Aorta (tissue), 5 donors: ENCODE measurements around the gene ACSM6. TPM values are rescaled to one million over a fixed set of nuclear protein-coding genes. Genes with fewer than 3 reads are reported as not detected.

Experiments used
- ATAC-seq: fragments of 200-7000 bp; cut with Tn5 transposase; one replicate; pipeline ENCODE4 v1.9.1; 2022; ENCODE audit warnings: moderate library complexity; ENCODE audit not compliant: low FRiP score
- DNase-seq, 2 donors: peaks; one replicate each; pipeline ENCODE4 v3.0.0-alpha.2; 2020
- H3K27ac ChIP-seq, 2 donors: one replicate each; pipeline ENCODE4 v1.5.1; 2013; ENCODE audit warnings: low read length in 2 of 2, mild to moderate bottlenecking in 2 of 2, moderate library complexity in 2 of 2, control low read depth in 1 of 2, inconsistent platforms in 1 of 2, low read depth in 1 of 2
- H3K27me3 ChIP-seq, 2 donors: one replicate each; pipeline ENCODE4 v1.6.1; 2013; ENCODE audit warnings: control low read depth in 1 of 2, low read length in 1 of 2, mild to moderate bottlenecking in 1 of 2, moderate library complexity in 1 of 2; ENCODE audit not compliant: insufficient read depth in 2 of 2, control insufficient read depth in 1 of 2
- H3K36me3 ChIP-seq, 2 donors: one replicate each; pipeline ENCODE4 v1.6.1; 2013; ENCODE audit warnings: control low read depth in 1 of 2, low read length in 1 of 2, mild to moderate bottlenecking in 1 of 2; ENCODE audit not compliant: insufficient read depth in 2 of 2, control insufficient read depth in 1 of 2
- H3K4me1 ChIP-seq, 2 donors: one replicate each; pipeline ENCODE4 v1.6.1; 2013; ENCODE audit warnings: low read length in 2 of 2, control low read depth in 1 of 2, mild to moderate bottlenecking in 1 of 2, moderate library complexity in 1 of 2; ENCODE audit not compliant: insufficient read depth in 2 of 2, control insufficient read depth in 1 of 2
- H3K4me3 ChIP-seq, 2 donors: one replicate each; pipeline ENCODE4 v1.5.1; 2013; ENCODE audit warnings: low read length in 2 of 2, control low read depth in 1 of 2, mild to moderate bottlenecking in 1 of 2
- H3K9me3 ChIP-seq: one replicate; pipeline ENCODE4 v1.6.1; 2013; ENCODE audit warnings: mild to moderate bottlenecking, low read length; ENCODE audit not compliant: control insufficient read depth
- WGBS, 2 donors: extraction: QIAGEN DNeasy Blood & Tissue Kit; methylation state at CpG; one replicate each; pipeline ENCODE4 v1.1.7; 2013; 5-methylcytosine and 5-hydroxymethylcytosine counted together
- intact Hi-C, 2 donors: fragments of 100-400 bp; cut with DNase I; formaldehyde crosslinking; loops; one replicate each; pipeline versions ENCODE4 v1.14.2 to v1.15.0; 2022
- polyA plus RNA-seq, 2 donors: library from polyadenylated mRNA; stranded (reverse); fragments of 200-250 nt; gene quantifications; one replicate each; pipeline ENCODE4 v1.2.3, GENCODE V29; 2013
- total RNA-seq, 2 donors: library from RNA; stranded (reverse); fragmentation: NEBNext Ultra II Directional; extraction: Animal tissue kit (Norgen Biotek cat#: 25700); gene quantifications; one replicate each; pipeline ENCODE4 v1.2.1, GENCODE V29; 2021
- donor health status: healthy with polysubstance abuse.
- donor health status: Bipolar disorder and iron deficiency.
- donor health status: DM: no; HTN: no; CAD: no.
- donor health status: DM: no; HTN: no; CAD: no.
- donor health status: DM: yes; HTN: yes; CAD: no.

Gene ACSM6
- total and polyA plus RNA-seq, 4 donors, result 0.99 TPM; not detected in 3

GRCh38 chr10:95263864-95264226 is 69.8 kb downstream of the ACSM6 start:
- no peaks in the 10 kb centered on the region for H3K9me3 ChIP-seq
- WGBS, 2 donors, result 63 to 67% methylated on average over 7 of the region's 7 CpGs
- ATAC-seq, result no peak
- H3K36me3 ChIP-seq, result peaks cover 0 to 2% of the 10 kb centered on the region in 2 donors
- H3K4me1 ChIP-seq, result peaks cover 2% of the 10 kb centered on the region in 2 donors
- peak overlapping the region in 1 of 2 donors; percentile 37 for H3K27ac ChIP-seq
- no peak overlapping the region for H3K4me3 ChIP-seq
- intact Hi-C loops, result no loop called here
- H3K27me3 ChIP-seq, result no peaks in the 10 kb centered on the region
- no peak for DNase-seq

- H3K36me3 ChIP-seq, result no peaks in the 10 kb centered on the region
- peaks cover 2 to 4% of the 10 kb centered on the region in 2 donors for H3K4me1 ChIP-seq
- H3K27ac ChIP-seq, result peak overlapping the region in 1 of 2 donors; percentile 37
- DNase-seq (no peak), ATAC-seq (no peak)
- H3K9me3 ChIP-seq, result no peaks in the 10 kb centered on the region
- H3K4me3 ChIP-seq, result no peak overlapping the region
- intact Hi-C loops, result no loop called here
- no peaks in the 10 kb centered on the region for H3K27me3 ChIP-seq
- WGBS, 2 donors, result 80% methylated on average over 6 of the region's 6 CpGs
Observed at GRCh38 chr10:95264227-95265051, 70.4 kb downstream of the ACSM6 start.

GRCh38 chr10:95265572-95265971 is 71.5 kb downstream of the ACSM6 start:
- H3K4me3 ChIP-seq, result no peak overlapping the region
- peak overlapping the region in 1 of 2 donors; percentile 55 for H3K27ac ChIP-seq
- WGBS, 2 donors, result 82% methylated on average over 8 of the region's 8 CpGs
- H3K4me1 ChIP-seq, result peaks cover 0 to 4% of the 10 kb centered on the region in 2 donors
- no peak for ATAC-seq
- DNase-seq, result no peak
- H3K27me3 ChIP-seq, result no peaks in the 10 kb centered on the region
- H3K9me3 ChIP-seq, result no peaks in the 10 kb centered on the region
- H3K36me3 ChIP-seq, result no peaks in the 10 kb centered on the region
- intact Hi-C loops, result no loop called here

DNA sequence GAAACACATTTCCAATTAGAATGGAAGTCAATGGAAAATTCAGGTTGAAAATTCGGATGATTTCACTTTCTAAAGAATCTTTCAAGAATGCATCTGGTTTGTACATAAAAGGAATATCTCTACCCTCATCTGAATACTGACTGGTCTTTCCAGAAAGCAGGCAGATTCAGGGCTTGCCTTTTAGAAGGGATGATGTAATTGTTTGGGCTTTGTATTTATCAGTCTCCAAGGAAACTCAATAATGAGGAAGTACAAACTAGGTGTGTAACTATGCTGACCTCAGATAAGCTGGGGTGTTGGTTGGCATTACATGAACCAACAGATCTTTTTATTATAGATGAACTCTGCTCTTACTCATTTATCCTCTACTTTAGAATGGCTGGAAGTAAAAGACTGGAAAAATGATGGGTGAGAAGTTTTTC is 72.6 kb downstream of the ACSM6 start:
- ATAC-seq (peak; percentile 83), DNase-seq (no peak)
- intact Hi-C loops, result no loop called here
- no peaks in the 10 kb centered on the region for H3K9me3 ChIP-seq
- H3K4me3 ChIP-seq, result no peak overlapping the region
- peak overlapping the region; percentile 75 to 97 for H3K27ac ChIP-seq
- WGBS, 2 donors, result 4% methylated on average over 1 of the region's 1 CpG
- H3K36me3 ChIP-seq, result no peaks in the 10 kb centered on the region
- peaks cover 0 to 6% of the 10 kb centered on the region in 2 donors for H3K4me1 ChIP-seq
- H3K27me3 ChIP-seq, result no peaks in the 10 kb centered on the region

GRCh38 chr10:95267251-95267650 is 73.2 kb downstream of the ACSM6 start:
- no peak for ATAC-seq
- Histone ChIP-seq H3K36me3 (no peaks in the 10 kb centered on the region), H3K9me3 (no peaks in the 10 kb centered on the region), H3K4me3 (no peak overlapping the region), H3K27ac (no peak overlapping the region), H3K4me1 (peaks cover 0 to 6% of the 10 kb centered on the region in 2 donors), H3K27me3 (no peaks in the 10 kb centered on the region)
- 93 to 94% methylated on average over 3 of the region's 3 CpGs for WGBS, 2 donors
- intact Hi-C loops, result no loop called here
- DNase-seq, result no peak

GRCh38 chr10:95268438-95268837 is 74.4 kb downstream of the ACSM6 start:
- DNase-seq, result peak; percentile 80 to 85
- H3K4me3 ChIP-seq, result no peak overlapping the region
- intact Hi-C loops, result no loop called here
- H3K27ac ChIP-seq, result peak overlapping the region; percentile 31 to 96
- no peaks in the 10 kb centered on the region for H3K36me3 ChIP-seq
- no peaks in the 10 kb centered on the region for H3K9me3 ChIP-seq
- ATAC-seq, result peak; percentile 67
- H3K4me1 ChIP-seq, result peaks cover 0 to 6% of the 10 kb centered on the region in 2 donors
- no peaks in the 10 kb centered on the region for H3K27me3 ChIP-seq
- 26% methylated on average over 12 of the region's 12 CpGs for WGBS, 2 donors

- 7 to 10% methylated on average over 13 of the region's 13 CpGs for WGBS, 2 donors
- H3K4me1 ChIP-seq, result peaks cover 4 to 10% of the 10 kb centered on the region in 2 donors
- peak; percentile 77 for ATAC-seq
- H3K27me3 ChIP-seq, result no peaks in the 10 kb centered on the region
- no peak for DNase-seq
- H3K36me3 ChIP-seq, result no peaks in the 10 kb centered on the region
- no peak overlapping the region for H3K4me3 ChIP-seq
- no peaks in the 10 kb centered on the region for H3K9me3 ChIP-seq
- peak overlapping the region; percentile 87 to 95 for H3K27ac ChIP-seq
- intact Hi-C loops, result no loop called here
Observed at GRCh38 chr10:95273393-95274312, 79.6 kb downstream of the ACSM6 start.

DNA sequence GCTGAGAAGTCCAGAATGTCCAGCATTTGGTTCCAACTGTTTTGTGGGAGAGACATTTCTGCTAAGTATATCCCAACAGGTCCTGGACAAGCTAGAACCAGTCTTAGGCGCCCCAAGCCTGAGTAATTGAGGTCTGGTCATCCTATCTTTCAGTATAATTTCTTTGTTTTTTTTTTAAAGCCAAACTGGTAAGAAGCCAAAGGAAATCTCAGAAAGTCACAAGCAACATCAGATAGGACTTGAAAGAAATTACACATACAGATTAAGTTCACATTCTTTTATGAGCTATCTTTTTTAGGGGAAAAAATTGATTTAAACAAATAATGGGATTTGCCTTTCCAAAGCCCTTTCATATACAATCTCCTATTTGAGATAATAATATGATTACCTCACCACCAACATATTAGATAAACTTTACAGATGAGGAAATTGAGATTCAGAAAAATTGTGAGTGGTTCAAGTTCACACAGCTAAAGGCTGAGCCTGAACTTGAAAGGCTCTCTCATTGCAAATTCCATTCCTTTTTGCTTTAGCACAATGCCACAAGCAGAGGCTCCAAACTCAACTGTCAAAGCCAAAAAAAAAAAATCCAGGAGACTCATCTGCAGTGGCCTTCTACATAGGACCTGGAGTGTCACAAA is 81.8 kb downstream of the ACSM6 start:
- Histone ChIP-seq H3K9me3 (no peaks in the 10 kb centered on the region), H3K27ac (peak overlapping the region; percentile 85), H3K4me3 (no peak overlapping the region), H3K4me1 (peaks cover 6 to 10% of the 10 kb centered on the region in 2 donors), H3K36me3 (no peaks in the 10 kb centered on the region), H3K27me3 (no peaks in the 10 kb centered on the region)
- intact Hi-C loops, result no loop called here
- no peak for DNase-seq
- peak; percentile 31 for ATAC-seq
- 9 to 14% methylated on average over 1 of the region's 1 CpG for WGBS, 2 donors
